ENCODE results near the gene KLHDC9.

KLHDC9 gene

DNA sequence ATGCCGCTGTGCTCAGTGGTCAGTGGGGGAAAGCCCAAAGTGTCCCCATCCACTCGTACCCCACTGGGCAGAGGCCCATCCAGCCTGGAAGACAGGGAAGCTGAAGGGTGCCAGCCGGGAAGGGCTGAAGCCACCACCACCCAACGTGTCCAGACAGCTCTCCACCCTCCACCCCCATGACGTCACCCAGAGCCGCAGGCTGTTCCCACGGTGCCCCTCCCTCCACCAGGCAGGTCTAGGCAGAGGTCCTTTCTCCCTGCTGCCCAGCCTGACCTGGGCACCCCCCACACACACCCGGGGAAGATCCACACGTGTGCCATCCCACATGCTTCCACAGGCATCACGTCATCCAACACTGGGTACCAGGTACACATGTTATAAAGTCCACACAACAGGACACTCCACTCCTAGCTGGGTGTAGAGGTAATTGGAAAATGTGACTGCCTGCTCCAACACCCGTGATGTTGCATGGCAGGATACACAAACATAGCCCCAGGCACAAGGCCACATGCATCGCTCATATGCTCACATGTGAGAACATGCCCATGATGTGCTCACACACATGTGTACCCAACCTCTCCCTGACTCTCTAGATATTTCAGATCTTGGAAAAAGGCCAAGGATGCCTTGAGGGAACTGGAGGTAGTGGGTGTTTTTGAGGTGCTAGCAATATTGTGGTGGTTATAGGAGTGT lies 23.3 kb upstream of the KLHDC9 start:
- DNase-seq: no peak

- no peak for DNase-seq
These were observed 21.8 kb upstream of the KLHDC9 start for GRCh38 chr1:161076410-161076809.

DNA sequence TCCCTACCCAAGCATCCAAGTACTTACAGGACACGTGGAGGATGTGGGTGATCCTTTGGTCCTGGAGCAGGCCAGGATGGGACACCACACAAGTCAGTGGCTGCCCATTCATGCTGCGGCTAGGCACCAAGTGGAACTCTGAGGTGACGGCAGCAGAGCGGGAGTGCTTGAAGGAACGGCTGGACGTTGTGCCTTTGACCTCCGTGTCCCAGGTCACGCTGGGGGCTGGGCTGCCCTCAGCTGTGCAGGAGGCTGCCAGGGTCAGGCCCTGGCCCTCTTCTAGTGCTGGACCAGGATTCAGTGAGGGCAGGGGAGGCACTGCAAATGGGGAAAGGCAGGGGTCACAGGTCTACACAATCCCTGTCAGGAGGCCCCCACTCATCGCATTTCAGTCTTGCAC lies 20.7 kb upstream of the KLHDC9 start:
- no peak for DNase-seq

GRCh38 chr1:161079436-161080110 lies 18.6 kb upstream of the KLHDC9 start:
- DNase-seq: no peak

GRCh38 chr1:161080441-161081405 lies 17.4 kb upstream of the KLHDC9 start:
- no peak for DNase-seq

DNA sequence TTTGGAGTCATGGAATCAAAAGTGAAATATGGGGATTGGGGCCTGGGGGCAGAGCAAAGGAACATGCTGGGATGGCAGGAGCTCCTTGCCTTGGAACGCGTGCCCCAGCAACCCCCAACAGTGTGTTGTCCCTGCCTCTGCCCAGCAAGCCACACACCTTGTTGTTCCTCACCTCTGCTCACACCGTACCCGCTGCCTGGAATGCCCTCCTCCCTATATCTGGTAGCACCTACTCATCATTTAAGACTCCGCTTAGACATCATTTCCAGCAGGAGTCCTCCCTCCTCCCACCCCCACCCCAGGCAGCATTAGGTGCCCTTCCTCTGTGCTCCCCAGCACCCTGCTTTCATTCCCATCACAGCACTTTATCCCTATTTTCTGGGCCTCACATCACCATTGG lies 16.6 kb upstream of the KLHDC9 start:
- DNase-seq: no peak

- no peak for DNase-seq
These were observed 15.7 kb upstream of the KLHDC9 start for GRCh38 chr1:161082483-161082882.

GRCh38 chr1:161082996-161083747 lies 15.0 kb upstream of the KLHDC9 start:
- no peak for DNase-seq

- DNase-seq: no peak
These were observed 14.2 kb upstream of the KLHDC9 start for GRCh38 chr1:161083748-161084596.

DNA sequence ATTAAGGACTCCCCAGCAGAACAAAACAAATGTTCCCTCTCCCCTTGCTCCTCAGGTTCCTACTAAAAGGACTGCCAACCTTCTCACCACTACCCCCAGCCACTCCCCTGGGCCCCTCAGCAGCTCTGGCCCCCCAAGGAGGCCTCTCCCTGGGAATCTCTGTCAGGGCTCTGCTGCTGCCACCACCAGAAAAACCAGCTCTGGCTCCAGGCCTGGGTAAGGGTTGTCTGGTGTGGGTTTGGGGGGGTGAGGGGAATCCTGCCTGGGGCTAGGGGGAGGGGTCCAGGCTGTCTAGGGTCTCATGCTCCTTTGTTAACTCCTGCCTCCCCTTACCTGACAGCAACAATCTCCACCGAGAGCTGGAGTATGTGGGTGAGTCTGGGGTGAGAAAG lies 13.6 kb upstream of the KLHDC9 start:
- no peak for DNase-seq

- no peak for DNase-seq
These were observed 13.0 kb upstream of the KLHDC9 start for GRCh38 chr1:161085165-161085564.

- no peak for DNase-seq
These were observed 11.7 kb upstream of the KLHDC9 start for GRCh38 chr1:161086457-161086856.

GRCh38 chr1:161088587-161089110 lies 9.5 kb upstream of the KLHDC9 start:
- DNase-seq: no peak

GRCh38 chr1:161089251-161089924 lies 8.8 kb upstream of the KLHDC9 start, which contains the start of gene NECTIN4:
Gene NECTIN4 (minus strand): TSS chr1:161089558. CDS start chr1:161089296, 262 bp downstream.
- no peak for DNase-seq

DNA sequence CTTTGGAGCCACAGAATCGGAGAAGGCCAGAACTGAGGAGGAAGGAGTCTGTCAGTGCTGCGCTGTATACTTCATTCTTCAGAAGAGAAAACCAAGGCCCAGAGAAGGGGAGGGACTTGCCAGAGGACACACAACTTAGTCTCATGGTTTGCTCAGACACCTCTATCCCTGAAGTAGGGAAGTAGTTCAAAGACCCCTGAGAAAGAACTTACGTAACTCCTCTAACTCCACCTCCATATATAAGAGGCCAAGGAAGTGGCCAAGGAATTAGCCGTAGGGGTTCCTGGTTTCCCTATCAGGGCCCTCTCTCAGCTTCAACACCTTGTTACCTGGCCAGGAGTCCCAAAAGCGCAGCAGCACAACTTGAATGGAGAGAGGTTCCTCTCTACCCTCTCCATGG lies 8.2 kb upstream of the KLHDC9 start:
- DNase-seq: no peak

DNA sequence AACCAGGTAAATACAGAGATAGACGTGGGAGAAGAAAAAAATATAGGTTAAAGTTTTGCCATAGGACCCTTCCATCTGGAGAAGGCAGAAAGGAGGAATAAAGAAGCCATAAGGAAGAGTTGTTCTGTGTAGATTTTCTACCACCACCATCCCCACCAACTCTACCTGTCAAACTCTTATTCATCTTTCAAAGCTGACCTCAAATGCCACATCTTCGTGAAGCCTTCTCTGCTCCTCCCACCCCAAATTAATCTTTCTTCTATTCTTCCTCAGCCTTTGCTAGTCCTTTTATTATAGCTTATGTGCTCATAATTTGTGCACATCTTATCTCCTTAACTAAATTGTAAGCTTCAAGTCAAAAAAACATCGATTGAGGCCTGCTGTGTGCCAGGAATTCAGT lies 7.5 kb upstream of the KLHDC9 start:
- no peak for DNase-seq

DNA sequence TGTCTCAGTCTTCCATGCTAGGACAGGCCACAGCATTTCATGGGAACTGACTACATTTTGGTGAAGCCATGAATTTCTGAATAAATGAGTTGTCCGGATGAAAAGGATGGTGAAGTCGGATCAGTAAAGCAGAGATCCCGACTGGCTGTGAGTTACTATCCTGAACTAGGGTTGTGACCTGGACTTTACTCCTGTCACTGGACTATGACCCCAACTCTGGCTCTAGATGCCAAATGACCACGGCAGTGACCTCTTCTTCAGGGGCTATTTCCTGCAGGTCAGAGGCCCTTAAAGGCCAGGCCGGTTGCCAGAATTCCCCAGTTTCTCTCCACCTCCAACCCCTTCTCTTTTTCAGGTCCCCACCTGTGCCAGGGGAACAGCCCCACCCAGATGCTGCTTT lies 7.1 kb upstream of the KLHDC9 start:
- no peak for DNase-seq

GRCh38 chr1:161091796-161092507 lies 6.2 kb upstream of the KLHDC9 start:
- no peak for DNase-seq

GRCh38 chr1:161092621-161093028 lies 5.5 kb upstream of the KLHDC9 start:
- no peak for DNase-seq

All from nucleus accumbens (tissue), 56 donors.